GM21381 (cell line): Measurements from ENCODE around the gene C10orf143.

Experiments
- ATAC-seq: cut with Tn5 transposase; IDR thresholded peaks from one replicate; pipeline ENCODE4 v1.9.1; 2021; ENCODE audit warnings: mild to moderate bottlenecking, moderate library complexity; ENCODE audit not compliant: unreplicated experiment

Gene C10orf143

DNA sequence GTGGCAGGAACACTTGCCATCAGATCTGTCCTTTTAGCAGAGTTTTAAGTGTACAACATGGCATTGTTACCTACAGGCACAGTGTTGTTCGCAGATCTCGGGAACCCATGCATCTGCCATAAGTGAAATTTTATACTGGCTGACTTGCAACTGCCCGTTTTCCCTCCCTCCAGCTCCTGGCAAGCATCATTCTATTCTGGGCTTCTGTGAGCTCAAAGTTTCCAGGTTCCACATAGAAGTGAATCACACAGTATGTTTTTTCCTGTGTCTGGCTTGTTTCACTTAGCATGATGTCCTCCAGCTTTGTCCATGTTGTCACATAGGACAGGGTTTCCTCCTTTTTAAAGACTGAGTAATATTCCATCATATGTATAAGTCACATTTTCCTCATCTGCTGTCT, 56.6 kb downstream of the C10orf143 start:
- no peak for ATAC-seq

- ATAC-seq: no peak
Observed at GRCh38 chr10:130053561-130053960, 57.1 kb downstream of the C10orf143 start.

DNA sequence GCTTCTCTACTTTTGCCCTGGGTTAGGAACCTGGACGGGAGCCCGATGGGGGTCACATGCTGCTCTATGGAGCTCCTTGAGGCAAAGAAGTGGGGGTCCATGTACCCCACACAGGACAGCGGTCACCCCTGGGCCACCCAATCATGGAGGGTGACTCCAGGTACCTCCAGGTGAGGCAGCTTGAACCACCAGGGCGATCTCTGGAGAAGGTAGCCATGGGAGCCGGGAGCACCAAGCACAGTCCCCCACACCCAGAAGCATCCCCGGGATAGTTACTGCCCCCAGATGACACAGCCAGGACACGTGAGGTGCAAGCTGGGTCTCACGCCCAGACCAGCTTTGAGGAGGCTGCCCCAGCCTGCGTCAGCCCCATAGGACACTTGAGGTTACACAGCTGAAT, 58.4 kb downstream of the C10orf143 start:
- no peak for ATAC-seq

DNA sequence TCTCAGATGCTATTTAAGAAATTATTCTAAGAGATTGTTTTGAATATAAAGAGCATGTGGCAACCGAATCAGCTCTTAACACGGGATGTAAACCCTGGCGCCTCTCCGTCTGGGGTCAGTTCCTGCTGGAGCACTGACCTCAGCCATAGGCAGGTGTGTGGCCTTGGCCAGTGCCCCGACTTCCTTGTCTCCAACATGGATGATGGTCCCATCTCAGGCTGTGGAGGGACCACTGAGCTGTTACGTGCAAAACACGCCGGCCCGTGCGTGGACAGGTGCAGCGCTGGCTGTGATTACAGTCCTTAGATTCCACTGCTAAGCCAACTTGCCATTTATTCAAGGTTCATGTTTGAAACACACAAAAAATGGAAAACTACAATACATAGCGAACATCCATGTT, 59.9 kb downstream of the C10orf143 start:
- no peak for ATAC-seq

DNA sequence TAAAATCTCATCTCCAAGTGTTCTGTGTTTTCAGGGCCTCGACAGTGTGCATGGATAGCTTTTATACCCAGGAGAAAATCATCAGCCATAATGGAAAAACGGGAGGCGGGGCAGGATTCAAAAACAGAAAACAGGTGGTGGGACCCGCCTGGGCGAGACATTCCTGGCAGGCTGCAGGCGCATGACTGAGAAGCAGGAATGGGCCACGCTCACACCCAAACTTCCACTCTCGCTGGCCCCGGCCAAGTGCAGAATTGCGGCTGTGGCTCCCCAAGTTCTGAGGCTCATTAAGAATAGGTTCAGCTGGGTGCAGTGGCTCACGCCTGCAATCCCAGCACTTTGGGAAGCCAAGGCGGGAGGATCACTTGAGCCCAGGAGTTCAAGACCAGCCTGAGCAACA, 60.6 kb downstream of the C10orf143 start:
- ATAC-seq: no peak

DNA sequence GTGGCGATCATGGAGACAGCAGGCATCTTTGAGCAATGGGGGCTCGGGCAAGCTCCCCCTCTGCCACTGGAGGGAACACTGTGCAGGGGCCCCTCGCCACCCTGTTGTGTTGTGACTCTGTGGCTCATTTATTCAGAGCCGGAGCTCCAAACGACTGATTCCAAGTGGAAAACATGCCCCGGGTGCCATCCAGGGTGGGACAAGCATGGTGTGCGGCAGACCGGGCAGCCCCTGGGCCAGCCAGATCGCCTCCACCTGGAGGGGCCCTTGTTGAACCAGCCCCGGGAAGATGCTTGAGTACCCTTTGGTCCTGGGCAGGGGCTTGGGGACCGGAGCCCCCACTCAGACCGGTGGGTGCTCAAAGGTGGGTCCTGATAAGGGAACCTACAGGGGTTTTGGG, 61.4 kb downstream of the C10orf143 start:
- no peak for ATAC-seq

DNA sequence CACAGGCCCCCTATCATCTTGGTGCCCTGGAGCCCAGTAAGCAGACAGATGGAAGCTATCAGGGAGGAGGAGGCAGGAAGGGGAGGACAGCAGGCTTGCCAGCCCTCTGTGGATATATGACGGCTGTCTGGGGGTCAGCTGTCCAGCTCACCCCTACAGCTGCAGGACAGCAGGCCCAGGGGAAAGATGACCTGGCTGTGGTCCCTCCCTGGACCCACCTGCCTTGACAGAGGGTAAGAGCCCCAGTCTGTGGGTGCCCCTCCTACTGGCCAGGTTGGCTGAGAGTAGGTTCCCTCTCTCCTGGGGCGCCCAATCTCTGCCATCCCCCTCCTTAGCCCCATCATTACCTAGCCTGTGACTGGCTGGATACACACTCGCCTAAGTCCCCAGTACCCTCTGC, 62.5 kb downstream of the C10orf143 start:
- no peak for ATAC-seq

DNA sequence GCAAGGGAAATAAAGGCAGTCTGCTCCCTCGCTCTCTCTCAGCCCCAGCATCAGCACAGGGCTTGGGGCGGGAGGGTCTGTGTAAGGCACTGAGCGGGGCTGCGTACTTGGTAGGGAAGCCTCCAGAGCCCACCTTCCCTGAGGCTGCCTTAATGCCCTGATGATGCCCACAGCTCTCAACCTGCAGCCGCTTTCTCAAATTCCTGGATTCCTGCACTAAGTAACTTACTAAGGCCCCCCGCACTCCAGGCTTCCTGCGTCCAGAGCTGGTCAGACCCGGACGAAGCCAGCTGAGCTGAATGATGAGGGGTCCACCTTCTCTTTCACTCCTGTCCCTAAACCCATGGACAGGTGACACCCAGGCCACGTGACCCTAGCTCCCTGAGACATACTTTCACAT, 63.3 kb downstream of the C10orf143 start:
- ATAC-seq: no peak

- ATAC-seq: no peak
Observed at GRCh38 chr10:130046591-130046990, 64.0 kb downstream of the C10orf143 start.

- ATAC-seq: no peak
Observed at GRCh38 chr10:130045801-130046321, 64.8 kb downstream of the C10orf143 start.

DNA sequence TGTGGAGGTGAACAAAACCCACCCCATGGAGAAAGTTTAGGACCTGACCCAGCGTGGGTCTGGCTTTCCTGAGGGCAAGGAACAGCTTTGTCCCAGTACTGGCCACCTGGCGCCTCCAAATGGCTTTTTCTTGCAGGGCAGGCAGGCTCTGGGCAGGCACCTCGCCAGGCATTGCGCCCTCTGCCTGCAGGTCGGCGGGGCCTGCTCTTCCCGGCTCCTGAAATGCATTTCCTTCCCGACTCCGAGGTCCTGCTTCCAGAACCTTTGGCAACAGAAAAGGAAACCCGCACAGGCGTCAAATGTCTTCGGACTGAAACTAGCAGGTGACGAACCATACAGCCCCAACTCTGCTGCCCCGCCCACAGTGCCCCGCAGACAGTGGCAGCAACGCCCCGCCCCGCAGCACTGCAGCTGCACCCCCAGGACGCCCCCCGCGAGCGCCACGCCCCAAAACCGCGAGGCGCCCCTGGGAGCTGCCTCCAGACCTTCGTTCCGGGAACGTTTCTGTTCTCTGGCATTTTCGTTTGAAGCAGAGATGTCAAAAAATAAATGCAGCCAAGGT, 65.5 kb downstream of the C10orf143 start:
- no peak for ATAC-seq

DNA sequence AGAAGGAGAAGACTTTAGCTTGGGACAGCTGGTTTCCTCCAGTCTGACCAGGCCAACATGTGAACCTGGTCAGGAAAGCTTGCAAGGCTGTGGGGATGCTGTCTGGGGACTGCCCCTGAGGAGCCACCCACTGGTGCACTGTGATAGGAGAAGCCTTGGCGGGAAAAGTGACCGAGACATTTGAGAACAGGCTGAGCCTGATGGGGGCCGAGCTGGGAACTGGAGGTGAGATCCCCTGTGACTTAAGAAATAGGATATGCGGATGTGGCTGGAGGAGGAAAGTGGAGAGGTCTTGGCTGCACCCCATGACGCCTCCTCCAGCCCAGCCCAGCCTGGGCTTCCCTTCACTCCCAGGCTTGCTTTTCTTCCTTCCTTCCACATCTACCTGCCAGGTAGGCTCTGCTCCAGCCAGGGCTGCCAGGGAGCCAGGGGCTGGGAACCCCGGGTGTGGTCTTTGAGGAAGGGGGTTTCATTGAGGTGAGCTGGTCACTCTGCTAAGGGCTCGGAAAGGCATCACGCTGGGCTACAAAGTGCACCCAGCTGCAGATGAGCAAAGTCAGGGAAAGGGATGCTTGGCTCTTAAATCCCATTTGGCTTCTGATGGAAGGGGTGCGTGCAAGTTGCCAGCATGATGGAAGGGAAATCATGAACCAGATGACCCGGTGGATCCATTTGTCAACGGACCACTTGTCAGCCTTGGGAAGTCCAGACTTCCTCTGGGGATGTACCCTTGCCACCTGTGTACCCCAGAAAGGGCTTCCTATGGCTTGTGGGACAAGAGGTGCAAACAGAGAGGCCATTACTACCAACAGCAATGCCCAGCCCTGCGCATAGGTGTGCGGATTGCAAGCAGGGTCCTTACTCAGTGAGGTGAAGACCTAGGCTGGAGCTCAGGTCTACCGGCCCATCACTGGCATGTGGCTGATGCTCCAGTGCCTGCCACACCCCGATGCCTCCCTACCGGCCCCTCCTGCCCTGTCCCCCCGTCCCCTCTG, 66.3 kb downstream of the C10orf143 start:
- ATAC-seq: no peak

DNA sequence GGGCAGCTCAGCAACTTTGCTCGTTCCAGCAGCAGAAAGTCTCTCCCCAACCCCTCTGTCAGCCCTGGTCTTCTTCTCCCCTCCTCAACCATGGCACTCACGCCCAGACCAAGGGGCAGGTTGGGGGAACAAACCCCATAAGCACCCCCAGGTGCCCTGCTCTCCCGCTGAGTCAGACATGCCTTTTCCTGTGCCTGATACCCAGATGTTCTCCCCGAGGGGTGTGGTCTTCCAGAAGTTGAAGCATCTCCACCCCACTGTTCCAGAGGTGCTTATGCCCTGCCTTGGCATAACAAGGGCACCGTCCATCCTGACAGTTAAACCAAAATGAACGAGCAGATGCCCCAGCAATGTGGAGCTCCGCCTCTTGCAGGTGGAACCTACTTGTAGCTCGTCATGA, 67.1 kb downstream of the C10orf143 start:
- ATAC-seq: no peak

DNA sequence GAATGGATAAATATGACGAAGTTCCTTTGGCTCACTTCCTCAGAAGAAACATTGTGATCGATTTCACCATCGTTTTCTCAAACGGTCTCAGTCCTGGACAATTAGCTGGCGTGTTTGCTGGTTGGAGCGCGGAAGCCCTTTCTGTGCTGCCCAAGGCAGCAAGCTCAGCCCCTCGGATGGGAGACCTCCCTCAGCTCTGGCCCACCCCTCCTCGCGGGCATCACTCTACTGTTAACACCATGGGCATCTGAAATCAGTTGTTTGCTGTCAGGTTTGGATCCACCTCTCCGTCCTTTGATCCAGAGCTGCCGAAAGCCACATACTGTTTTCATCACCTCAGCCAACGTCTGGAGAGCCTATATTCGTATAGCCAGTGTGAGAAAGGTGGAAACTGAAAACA, 68.2 kb downstream of the C10orf143 start:
- ATAC-seq: no peak

- ATAC-seq: no peak
Observed at GRCh38 chr10:130041451-130042371, 68.9 kb downstream of the C10orf143 start.

GRCh38 chr10:130040817-130041330, 69.8 kb downstream of the C10orf143 start:
- no peak for ATAC-seq

GRCh38 chr10:130040351-130040750, 70.3 kb downstream of the C10orf143 start:
- no peak for ATAC-seq

DNA sequence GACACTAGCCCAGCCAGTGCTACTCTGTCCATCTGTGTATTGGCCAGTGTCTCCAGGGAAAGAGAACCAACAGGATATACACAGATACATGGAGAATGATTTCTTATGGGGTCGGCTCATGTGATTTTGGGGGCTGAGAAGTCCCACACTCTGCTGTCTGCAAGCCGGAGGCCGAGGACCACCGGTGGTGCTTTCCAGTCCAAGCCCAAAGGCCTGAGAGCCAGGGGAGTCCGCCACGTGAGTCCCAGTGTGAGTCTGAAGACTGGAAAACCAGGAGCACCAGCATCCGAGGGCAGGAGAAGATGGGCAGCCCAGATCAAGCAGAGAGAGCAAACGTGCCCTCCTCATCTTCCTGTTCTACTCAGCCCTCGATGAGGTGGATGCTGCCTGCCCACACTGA, 71.5 kb downstream of the C10orf143 start:
- no peak for ATAC-seq

GRCh38 chr10:130038611-130039109, 72.0 kb downstream of the C10orf143 start:
- ATAC-seq: no peak

DNA sequence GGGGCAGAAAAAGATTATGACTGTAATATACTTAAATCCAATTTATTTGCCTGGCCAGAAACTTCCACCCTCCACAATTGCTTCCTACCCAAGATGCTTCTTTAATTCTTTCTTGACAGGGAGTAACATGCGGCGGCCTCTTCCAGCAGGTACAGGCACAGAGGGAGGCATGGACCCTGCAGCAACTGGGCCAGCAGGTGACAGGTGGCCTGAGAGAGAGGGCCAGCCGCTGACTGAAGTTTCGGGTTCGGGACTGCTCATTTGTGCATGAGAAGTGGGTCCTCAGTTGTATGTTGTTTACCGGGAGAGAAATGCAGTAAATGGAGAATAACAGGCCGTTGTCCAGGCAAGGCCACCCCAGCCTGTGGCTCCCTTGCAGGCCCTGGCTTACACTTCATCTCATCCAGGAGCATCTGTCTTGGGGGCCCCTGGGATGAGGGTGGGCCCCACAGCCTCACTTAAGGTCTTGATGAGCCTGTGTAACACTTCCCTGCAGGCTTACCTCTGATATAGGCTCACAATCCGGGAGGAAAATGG, 72.5 kb downstream of the C10orf143 start:
- no peak for ATAC-seq
